Suprapubic skin (tissue), 4 donors: Measurements from ENCODE around the gene GGCX. TPM values are rescaled to one million over a fixed set of nuclear protein-coding genes. Genes with fewer than 3 reads are reported as not detected.

Experiments used
- DNase-seq, 2 donors: peaks; one replicate each; pipeline ENCODE4 v3.0.0-alpha.2; 2019; ENCODE audit warnings: low spot score in 2 of 2
- H3K27ac ChIP-seq: fragments of 200-600 bp; sonication (generic); one replicate; pipeline ENCODE4 v1.5.1; 2019
- H3K27me3 ChIP-seq: fragments of 200-600 bp; sonication (generic); one replicate; pipeline ENCODE4 v1.5.1; 2019
- H3K36me3 ChIP-seq: fragments of 200-600 bp; sonication (generic); one replicate; pipeline ENCODE4 v1.5.1; 2019
- H3K4me1 ChIP-seq: fragments of 200-600 bp; sonication (generic); one replicate; pipeline ENCODE4 v1.5.1; 2019
- H3K4me3 ChIP-seq: fragments of 200-600 bp; sonication (generic); one replicate; pipeline ENCODE4 v1.5.1; 2019; ENCODE audit warnings: mild to moderate bottlenecking
- H3K9me3 ChIP-seq: fragments of 200-600 bp; sonication (generic); one replicate; pipeline ENCODE4 v1.5.1; 2019
- EP300 ChIP-seq: sonication (generic); formaldehyde crosslinking; IDR thresholded peaks from one replicate; pipeline ENCODE4 v1.6.1; 2017; ENCODE audit warnings: antibody characterized with exemption
- POLR2A ChIP-seq, 2 donors: fragments of 450-650 bp; IDR thresholded peaks; one replicate each; pipeline ENCODE4 v1.6.1; 2017; ENCODE audit warnings: antibody characterized with exemption in 2 of 2, mild to moderate bottlenecking in 2 of 2, moderate library complexity in 2 of 2
- POLR2AphosphoS5 ChIP-seq, 3 donors: sonication (generic); formaldehyde crosslinking; IDR thresholded peaks; one replicate each; pipeline ENCODE4 v1.6.1; 2017; ENCODE audit warnings: antibody characterized with exemption in 3 of 3
- WGBS: methylation state at CpG from one replicate; pipeline ENCODE4 v1.1.5; 2018; 5-methylcytosine and 5-hydroxymethylcytosine counted together
- total RNA-seq, 4 donors: library from RNA; depleted of rRNA; stranded (reverse); fragments of >200 nt; gene quantifications; one replicate each; pipeline ENCODE4 v1.1.0, GENCODE V29; 2016
- TF ChIP-seq, protein P1 (sequence below), 2 donors: fragments of 200-600 bp in 1 of 2; fragments of 450-650 bp in 1 of 2; sonication (generic) in 1 of 2; IDR thresholded peaks; one replicate each; pipeline ENCODE4 v1.5.1; 2016 to 2019; ENCODE audit warnings: antibody characterized with exemption in 2 of 2, mild to moderate bottlenecking in 1 of 2, moderate library complexity in 1 of 2

GGCX gene
- total RNA-seq, 4 donors from 2014 or later: 23.2 to 38.9 (median 27.7) TPM

DNA sequence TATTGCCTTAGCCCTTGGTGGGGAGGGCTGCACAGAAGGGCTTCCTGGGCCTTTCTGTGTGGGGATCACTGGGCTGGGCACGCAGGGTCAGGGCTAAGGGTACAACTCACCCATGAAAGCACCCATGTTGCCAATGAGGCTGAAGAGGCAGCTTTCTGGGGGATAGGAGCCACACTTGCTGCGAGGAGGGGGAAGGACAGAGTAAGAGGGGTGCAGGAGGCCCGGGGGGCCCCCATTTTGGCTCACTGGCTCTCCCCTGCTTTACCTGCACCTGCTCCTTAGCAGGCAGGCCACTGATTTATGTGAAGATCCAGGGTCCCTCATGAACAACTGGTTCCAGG lies 38.9 kb upstream of the GGCX start:
- Histone ChIP-seq H3K4me1 (peaks cover 51% of the 10 kb centered on the region), H3K9me3 (no peaks in the 10 kb centered on the region), H3K27ac (no peak overlapping the region), H3K4me3 (no peak overlapping the region), H3K27me3 (no peaks in the 10 kb centered on the region), H3K36me3 (peaks cover 35% of the 10 kb centered on the region)
- TF ChIP-seq POLR2AphosphoS5 (IDR thresholded peaks at IDR 0.05) (no peak), POLR2A (IDR thresholded peaks at IDR 0.05) (no peak), EP300 (no peak)
- TF ChIP-seq, protein P1, sequence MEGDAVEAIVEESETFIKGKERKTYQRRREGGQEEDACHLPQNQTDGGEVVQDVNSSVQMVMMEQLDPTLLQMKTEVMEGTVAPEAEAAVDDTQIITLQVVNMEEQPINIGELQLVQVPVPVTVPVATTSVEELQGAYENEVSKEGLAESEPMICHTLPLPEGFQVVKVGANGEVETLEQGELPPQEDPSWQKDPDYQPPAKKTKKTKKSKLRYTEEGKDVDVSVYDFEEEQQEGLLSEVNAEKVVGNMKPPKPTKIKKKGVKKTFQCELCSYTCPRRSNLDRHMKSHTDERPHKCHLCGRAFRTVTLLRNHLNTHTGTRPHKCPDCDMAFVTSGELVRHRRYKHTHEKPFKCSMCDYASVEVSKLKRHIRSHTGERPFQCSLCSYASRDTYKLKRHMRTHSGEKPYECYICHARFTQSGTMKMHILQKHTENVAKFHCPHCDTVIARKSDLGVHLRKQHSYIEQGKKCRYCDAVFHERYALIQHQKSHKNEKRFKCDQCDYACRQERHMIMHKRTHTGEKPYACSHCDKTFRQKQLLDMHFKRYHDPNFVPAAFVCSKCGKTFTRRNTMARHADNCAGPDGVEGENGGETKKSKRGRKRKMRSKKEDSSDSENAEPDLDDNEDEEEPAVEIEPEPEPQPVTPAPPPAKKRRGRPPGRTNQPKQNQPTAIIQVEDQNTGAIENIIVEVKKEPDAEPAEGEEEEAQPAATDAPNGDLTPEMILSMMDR (IDR thresholded peaks at IDR 0.05): no peak
- DNase-seq: no peak
- WGBS: 86% methylated on average over 2 of the region's 3 CpGs

DNA sequence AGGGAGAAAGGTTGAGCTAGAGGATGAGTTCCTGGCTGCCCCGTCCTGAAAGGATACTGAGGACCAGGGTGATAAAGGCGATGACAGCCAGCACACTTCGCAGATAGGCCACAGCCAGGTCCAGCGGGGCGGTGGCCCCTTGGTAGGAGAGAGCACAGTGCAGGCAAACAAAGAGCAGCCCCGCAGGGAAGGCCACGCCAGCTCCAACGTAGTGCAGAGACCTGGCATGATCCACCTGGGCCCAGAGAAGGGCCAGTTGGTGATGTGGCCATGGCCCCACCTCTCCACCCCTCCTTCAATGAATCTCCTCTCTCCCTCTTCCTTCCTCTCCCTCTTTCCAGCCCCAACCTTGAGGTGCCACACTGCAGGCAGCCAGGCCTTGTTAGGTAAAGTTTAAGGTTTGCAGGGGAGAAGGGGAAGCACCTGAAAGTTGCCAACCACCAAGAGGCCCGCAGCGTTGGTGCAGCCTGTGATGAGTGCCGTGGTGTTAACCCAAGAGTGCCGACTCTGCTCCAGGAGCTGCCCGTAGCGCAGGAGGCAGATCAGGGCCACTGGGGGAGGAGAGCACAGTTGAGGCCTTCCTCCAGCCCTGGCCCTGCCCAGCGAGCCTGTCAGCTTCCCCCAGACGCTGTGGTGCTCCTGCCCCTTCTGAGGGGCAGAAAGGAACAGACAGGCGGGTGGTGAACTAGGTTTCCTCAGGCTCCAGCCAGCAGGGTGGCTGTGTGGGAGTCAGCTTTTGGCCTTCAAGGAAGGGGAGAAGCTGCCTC lies 38.4 kb upstream of the GGCX start:
- no peaks in the 10 kb centered on the region for H3K27me3 ChIP-seq
- peaks cover 50% of the 10 kb centered on the region for H3K4me1 ChIP-seq
- no peak for DNase-seq
- TF ChIP-seq POLR2AphosphoS5 (IDR thresholded peaks at IDR 0.05): no peak
- WGBS: 71% methylated on average over 10 of the region's 17 CpGs
- peaks cover 35% of the 10 kb centered on the region for H3K36me3 ChIP-seq
- no peaks in the 10 kb centered on the region for H3K9me3 ChIP-seq
- no peak overlapping the region for H3K27ac ChIP-seq
- H3K4me3 ChIP-seq: no peak overlapping the region

DNA sequence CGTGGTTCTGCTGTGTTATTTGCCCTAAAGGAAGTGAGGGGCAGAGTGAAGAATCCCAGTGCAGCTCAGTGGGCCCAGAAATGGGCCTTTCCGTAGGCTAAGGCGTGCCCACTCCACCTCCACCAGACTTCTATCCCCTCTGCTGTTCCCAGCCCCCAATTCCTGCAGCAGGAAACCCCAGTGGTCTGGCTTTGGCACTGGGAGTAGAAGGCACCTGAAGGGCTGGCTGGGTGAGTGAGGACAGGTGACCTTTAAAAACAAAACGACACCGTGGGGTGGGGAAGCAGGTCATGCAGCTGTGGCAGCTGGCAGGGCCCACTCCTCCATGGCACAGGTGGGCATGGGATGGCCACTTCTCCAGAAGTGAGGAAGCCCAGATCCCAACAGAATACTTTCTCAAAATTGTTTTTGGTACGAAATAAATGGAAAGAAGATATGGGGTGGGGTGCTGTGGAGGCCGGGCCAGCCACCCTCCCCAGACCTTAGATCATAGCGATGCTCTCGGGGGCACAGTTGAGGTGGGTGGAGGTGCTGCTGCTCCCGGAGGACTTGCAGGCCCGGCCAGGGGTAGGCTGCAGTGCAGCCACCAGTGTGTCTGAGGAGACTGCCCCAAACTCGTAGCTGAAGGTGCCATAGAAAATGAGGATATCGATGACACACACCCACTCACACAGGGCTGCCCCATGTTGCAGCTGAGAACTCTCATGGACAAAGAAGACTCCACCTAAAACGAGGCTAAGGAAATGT lies 37.5 kb upstream of the GGCX start:
- Histone ChIP-seq H3K36me3 (peaks cover 35% of the 10 kb centered on the region), H3K4me3 (no peak overlapping the region), H3K9me3 (no peaks in the 10 kb centered on the region), H3K27ac (no peak overlapping the region), H3K4me1 (peaks cover 46% of the 10 kb centered on the region), H3K27me3 (no peaks in the 10 kb centered on the region)
- no peak for DNase-seq
- 80% methylated on average over 14 of the region's 14 CpGs for WGBS
- TF ChIP-seq POLR2AphosphoS5 (IDR thresholded peaks at IDR 0.05) (no peak), EP300 (no peak), POLR2A (IDR thresholded peaks at IDR 0.05) (no peak)
- TF ChIP-seq, protein P1 (IDR thresholded peaks at IDR 0.05): no peak

DNA sequence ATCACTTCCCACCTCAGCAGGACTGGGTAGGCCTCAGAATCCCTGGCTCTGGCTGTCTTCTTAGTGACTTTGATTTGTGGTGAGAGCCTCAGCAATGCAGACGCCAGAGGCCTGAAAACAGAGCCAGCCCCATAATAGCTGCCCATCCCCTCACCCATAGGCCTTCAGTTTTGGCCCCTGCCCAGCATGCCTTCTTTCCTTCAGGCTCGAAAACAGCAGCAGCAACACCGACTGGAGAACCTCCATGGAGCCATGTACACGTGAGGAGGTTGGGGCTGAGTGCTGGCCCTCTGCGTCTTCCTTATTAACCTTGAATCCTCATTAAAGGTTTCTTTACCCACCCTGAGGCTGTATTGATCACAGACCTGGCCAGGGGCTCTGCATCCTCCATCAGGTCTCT lies 35.9 kb upstream of the GGCX start:
- H3K9me3 ChIP-seq: no peaks in the 10 kb centered on the region
- H3K27me3 ChIP-seq: no peaks in the 10 kb centered on the region
- peaks cover 43% of the 10 kb centered on the region for H3K4me1 ChIP-seq
- 83% methylated on average over 5 of the region's 5 CpGs for WGBS
- H3K4me3 ChIP-seq: no peak overlapping the region
- peaks cover 35% of the 10 kb centered on the region for H3K36me3 ChIP-seq
- TF ChIP-seq POLR2A (IDR thresholded peaks at IDR 0.05): no peak
- TF ChIP-seq, protein P1 (IDR thresholded peaks at IDR 0.05): no peak
- TF ChIP-seq POLR2AphosphoS5 (IDR thresholded peaks at IDR 0.05): no peak
- no peak for TF ChIP-seq EP300
- no peak overlapping the region for H3K27ac ChIP-seq
- DNase-seq: no peak

DNA sequence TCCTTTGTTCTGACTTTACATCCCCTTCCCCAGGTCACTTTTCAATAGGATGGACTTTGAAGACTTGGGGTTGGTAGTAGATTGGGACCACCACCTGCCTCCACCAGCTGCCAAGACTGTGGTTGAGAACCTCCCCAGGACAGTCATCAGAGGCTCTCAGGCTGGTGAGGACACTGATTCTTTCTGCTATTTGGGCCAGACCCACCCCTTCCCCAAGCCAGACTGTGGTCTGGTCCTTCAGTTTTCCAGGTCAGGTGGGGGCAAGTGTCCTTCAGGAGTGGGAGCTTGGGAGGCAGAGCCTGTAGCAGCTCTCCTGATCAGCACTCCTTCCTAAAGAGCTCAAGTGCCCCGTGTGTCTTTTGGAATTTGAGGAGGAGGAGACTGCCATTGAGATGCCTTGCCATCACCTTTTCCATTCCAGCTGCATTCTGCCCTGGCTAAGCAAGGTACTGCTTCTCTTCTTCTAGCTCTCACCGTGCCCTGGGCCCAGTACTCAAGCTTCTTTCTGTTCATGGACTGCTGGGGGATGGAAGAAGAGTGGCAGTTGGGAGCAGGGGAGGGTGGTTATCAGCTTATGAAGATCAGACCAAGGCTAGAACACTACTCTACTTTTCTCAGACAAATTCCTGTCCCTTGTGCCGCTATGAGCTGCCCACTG lies 35.3 kb upstream of the GGCX start:
- no peak for TF ChIP-seq POLR2AphosphoS5 (IDR thresholded peaks at IDR 0.05)
- TF ChIP-seq POLR2A (IDR thresholded peaks at IDR 0.05): no peak
- no peak for TF ChIP-seq EP300
- TF ChIP-seq, protein P1 (IDR thresholded peaks at IDR 0.05): no peak
- no peaks in the 10 kb centered on the region for H3K27me3 ChIP-seq
- 83% methylated on average over 3 of the region's 3 CpGs for WGBS
- peak overlapping the region; percentile 83 for H3K27ac ChIP-seq
- H3K4me1 ChIP-seq: peaks cover 43% of the 10 kb centered on the region
- no peaks in the 10 kb centered on the region for H3K9me3 ChIP-seq
- no peak for DNase-seq
- peak overlapping the region; percentile 61 for H3K4me3 ChIP-seq
- peaks cover 35% of the 10 kb centered on the region for H3K36me3 ChIP-seq
